GM19395 (cell line): ENCODE data around the gene LRRTM4.
"Not testable (repeated sequence)": the region's sequence is repeated elsewhere in the genome, so short reads cannot be mapped to it uniquely, and the experiment has no call there.

Source experiments
- ATAC-seq: cut with Tn5 transposase; IDR thresholded peaks from one replicate; pipeline ENCODE4 v1.9.1; 2021; ENCODE audit warnings: mild to moderate bottlenecking, moderate library complexity; ENCODE audit not compliant: unreplicated experiment

The LRRTM4 gene

DNA sequence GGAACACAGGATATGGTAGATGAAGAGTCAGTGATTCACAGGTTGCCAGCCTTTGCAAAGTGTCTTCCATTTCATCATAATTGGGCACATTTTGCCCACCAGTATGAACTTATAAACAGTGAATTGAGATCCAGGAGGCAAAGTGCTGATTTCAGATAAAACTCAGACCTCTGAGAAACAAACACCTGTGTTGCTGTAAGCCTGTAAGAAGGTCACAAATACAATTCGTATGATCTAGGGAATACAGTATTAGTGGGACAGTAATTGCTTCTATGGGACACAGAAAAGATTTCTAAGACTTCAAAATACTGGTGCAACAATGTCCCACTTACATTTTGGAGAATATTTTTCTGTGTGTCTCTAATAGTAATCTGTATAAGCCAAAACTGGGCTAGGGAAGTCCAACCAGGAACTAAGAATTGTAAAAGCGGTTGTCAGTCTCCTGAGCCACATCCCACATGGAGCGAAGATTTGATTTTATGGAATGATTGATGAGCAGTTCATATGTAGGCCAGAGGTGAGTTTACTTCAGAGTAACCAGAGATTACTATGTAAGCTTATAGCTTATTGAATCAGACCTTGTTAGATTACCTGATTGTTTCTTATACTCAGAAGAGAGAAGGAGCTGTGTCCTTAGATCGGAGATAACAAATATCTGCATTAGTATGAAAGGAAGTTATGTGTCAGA is 728.4 kb downstream of the LRRTM4 start:
- ATAC-seq = no peak

DNA sequence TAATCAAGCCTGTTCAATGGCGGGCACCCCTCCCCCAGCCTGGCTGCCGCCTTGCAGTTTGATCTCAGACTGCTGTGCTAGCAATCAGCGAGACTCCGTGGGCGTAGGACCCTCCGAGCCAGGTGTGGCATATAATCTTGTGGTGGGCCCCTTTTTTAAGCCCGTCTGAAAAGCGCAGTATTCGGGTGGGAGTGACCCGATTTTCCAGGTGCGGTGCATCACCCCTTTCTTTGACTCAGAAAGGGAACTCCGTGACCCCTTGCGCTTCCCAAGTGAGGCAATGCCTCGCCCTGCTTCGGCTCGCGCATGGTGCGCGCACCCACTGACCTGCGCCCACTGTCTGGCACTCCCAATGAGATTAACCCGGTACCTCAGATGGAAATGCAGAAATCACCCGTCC is 740.9 kb downstream of the LRRTM4 start:
- ATAC-seq = not testable (repeated sequence)

GRCh38 chr2:76763276-76763675 is 758.9 kb downstream of the LRRTM4 start:
- ATAC-seq = no peak

- ATAC-seq = no peak
These were observed 761.8 kb downstream of the LRRTM4 start for GRCh38 chr2:76760367-76760704.

- no peak for ATAC-seq
These were observed 762.4 kb downstream of the LRRTM4 start for GRCh38 chr2:76759634-76760366.

DNA sequence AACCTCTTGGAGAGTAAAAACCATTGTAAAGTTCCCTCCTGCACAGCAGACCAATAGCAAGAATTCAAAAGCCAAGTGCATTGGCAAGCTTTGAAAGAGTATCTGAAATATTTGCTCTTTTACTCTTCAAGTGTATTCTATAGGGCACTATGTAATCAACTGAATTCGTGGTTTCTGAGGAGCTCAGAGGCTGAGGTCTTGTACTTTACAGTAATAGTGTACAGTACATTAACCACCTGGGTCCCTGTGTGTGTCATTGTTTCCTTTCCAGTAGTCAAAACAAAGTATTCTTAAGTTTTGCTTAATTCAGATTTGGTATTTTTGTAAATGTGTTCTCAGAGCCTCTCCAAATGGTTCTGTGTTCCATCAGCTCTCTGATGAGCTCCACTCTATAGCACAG is 769.7 kb downstream of the LRRTM4 start:
- ATAC-seq = no peak

- ATAC-seq = no peak
These were observed 772.3 kb downstream of the LRRTM4 start for GRCh38 chr2:76749858-76750257.

DNA sequence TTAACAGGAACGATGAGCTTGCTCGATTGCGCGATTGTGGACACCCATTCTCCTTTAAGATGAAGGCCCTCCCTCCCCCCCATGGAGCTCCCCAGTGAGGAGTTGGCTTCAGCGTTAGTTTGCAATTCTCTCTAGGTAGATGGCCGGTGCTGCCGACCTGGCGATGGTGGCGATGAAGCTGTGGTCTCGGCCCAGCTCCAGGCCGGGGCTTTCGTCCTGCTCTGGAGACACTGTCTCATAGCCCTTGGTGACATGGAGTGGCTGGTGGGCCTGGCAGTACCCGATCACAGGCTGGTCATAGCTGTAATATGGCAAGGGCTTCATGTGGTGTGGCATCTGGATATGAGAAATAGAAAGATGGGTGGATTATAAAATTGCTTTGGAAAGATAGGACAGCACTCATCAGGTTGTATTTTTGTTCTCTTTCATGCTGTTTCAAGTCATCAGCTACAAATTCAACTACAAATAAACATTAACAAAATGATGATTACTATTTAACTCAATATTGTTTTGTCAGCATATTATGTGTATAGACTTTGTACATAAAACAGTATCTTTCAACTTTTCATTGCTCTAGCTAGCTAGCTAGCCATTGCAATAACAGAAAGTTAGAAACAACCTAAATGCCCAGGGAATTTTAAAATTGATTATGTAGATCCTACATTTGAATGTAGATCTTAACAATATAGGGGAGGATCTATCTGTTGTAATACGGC is 773.4 kb downstream of the LRRTM4 start:
- no peak for ATAC-seq

DNA sequence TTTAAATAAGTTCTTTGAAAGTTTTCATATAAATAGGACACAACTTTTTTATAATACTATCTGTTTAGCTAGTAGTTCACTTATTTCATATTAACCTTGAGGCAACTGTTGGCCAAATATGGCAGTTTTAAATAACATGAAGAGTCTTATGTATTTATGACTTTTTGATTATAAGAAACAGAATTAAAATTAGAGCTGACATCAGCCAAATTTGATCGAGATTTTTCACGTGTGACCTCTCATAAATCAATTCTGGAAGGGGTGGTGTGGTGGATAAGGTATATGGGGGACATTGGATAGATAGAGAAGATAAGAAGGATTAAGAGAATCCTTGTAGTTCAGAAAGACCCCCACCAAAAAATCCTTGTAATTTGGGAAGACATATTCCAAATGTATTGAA is 776.6 kb downstream of the LRRTM4 start:
- ATAC-seq = no peak

GRCh38 chr2:76737607-76738006 is 784.6 kb downstream of the LRRTM4 start:
- ATAC-seq = no peak

DNA sequence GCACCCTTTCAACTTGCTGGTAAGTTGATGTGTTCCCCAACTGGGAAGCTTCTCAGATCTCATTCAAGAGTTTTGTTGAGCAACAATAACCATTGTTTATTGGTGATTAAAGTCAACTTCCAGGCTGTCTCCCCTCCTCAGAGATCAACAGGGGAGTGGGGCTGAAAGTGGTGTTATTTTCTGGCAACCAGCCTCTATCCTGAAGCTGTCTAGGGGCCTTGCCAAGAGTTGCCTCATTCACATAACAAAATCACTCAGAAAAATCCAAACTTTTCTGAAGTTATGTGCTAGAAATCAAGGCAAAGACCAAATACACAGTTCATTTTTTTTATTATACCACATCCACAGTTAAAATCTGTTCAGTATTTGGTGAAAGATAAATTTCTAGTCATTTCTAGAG is 788.4 kb downstream of the LRRTM4 start:
- ATAC-seq = no peak

- no peak for ATAC-seq
These were observed 791.0 kb downstream of the LRRTM4 start for GRCh38 chr2:76731157-76731556.

DNA sequence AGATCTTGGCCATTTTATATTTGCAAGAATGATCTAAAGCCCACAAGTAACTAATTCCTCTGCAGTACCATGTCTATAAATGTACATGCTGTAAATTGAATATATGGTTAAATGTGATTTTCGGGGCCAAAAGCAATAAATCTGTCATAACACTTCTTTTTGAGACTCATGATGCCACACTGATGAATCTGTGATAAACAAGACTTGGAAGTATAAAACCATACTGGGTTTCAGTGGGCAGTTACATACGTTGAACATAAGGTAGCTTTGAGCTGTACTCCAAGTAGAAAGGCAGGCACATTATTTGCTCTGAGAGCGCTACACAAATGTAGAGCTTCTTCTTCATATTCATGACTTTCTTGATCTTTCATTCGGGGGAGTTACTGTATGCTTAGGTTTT is 792.2 kb downstream of the LRRTM4 start:
- no peak for ATAC-seq

DNA sequence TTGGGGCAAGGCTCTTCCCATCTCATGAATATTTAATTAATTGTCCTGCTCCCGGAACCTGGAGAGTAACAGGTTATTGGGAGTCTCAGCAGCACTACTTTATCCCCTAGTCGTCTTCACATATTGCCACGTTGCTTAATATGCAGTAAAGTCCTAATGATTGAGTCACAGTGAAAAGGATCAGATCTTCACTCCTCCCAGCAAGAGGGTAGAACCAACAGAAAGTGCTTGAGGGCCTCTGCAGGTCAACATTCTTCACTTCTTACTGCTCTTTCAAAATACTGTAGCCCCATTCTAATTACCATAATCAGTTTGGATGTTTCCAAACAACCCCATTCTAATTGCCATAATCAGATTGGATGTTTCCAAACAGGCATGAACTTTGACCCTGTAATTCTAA is 801.0 kb downstream of the LRRTM4 start:
- no peak for ATAC-seq

- ATAC-seq = no peak
These were observed 808.9 kb downstream of the LRRTM4 start for GRCh38 chr2:76713312-76713711.

DNA sequence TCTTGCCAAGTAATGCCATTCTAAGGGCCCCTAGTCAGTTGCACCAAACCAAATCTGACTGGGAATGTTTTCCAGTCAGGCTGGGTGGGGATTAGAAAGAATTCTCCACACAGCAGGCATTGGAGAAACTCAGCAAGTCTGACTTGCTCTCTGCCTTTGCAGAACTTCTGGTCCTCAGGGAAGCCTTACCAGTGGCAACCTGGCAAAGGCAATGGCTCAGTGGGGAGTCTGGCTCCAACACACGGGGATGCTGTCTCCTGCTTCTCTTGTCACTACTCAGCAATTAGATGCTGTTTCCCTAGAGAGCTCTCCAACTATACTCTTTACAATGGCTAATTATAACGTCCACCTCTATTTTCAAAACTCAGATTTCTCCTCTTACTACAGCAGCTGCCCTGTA is 810.7 kb downstream of the LRRTM4 start:
- ATAC-seq = no peak

GRCh38 chr2:76700894-76701293 is 821.3 kb downstream of the LRRTM4 start:
- no peak for ATAC-seq

DNA sequence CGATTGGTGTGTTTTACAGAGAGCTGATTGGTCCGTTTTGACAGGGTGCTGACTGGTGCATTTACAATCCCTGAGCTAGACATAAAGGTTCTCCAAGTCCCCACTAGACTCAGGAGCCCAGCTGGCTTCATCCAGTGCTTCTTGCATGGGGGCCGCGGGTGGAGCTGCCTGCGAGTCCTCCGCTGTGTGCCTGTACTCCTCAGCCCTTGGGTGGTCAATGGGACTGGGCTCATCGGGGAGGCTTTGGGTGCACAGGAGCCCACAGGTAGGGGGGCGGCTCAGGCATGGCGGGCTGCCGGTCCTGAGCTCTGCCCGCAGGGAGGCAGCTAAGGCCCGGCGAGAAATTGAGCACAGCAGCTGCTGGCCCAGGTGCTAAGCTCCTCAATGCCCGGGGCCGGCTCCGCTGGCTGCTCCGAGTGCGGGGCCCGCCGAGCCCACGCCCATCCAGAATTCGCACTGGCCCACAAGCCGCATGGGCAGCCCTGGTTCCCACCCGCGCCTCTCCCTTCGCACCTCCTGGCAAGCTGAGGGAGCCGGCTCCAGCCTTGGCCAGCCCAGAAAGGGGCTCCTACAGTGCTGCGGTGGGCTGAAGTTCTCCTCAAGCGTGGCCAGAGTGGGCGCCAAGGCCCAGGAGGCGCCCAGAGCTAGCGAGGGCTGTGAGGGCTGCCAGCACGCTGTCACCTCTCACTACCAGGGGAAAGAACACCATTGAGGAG is 824.0 kb downstream of the LRRTM4 start:
- not testable (repeated sequence) for ATAC-seq
